ENCODE results near the gene HELZ. TPM values are rescaled to one million over a fixed set of nuclear protein-coding genes. Genes with fewer than 3 reads are reported as not detected.

The HELZ gene
- total RNA-seq, 1 experiment from 2014 or later, result 31.3 TPM

- ATAC-seq (no peak), DNase-seq (no peak)
- CTCF ChIA-PET, result no interaction called here
- Histone ChIP-seq H3K36me3 (ENCODE audit: low read depth, low read length) (no peaks in the 10 kb centered on the region), H2AFZ (ENCODE audit: low read length) (no peak overlapping the region), H3F3A (ENCODE audit: low read length, unreplicated experiment) (no peaks in the 10 kb centered on the region), H3K27ac (ENCODE audit: low read length) (no peak overlapping the region), H3K9me3 (ENCODE audit: low read length) (peaks cover 10% of the 10 kb centered on the region; the same call in 1 of the 2 replicates), H3K9ac (ENCODE audit: low read length) (no peak overlapping the region), H3K4me3 (ENCODE audit: low read length) (no peak overlapping the region), H3K79me2 (ENCODE audit: low read length) (no peaks in the 10 kb centered on the region), H3K27me3 (ENCODE audit: low read length) (no peaks in the 10 kb centered on the region), H3K4me2 (ENCODE audit: low read length) (no peak overlapping the region), H3K4me1 (ENCODE audit: insufficient read depth, low read length) (0 out of 2 replicates have a peak, but pooled peaks cover 7% of the 10 kb centered on the region), H4K20me1 (ENCODE audit: low read length) (no peaks in the 10 kb centered on the region), H3K9me2 (replicated peaks; ENCODE audit: low read length) (no peaks in the 10 kb centered on the region)
- no TSS peak for BruUV-seq (replicated peaks)
- no peak for TF ChIP-seq CTCF (conservative IDR thresholded peaks at IDR 0.05; ENCODE audit: low read depth, low read length)
- no peak for TF ChIP-seq EZH2phosphoT487 (IDR thresholded peaks at IDR 0.05; ENCODE audit: borderline replicate concordance, low read length)
- POLR2A ChIA-PET (ENCODE audit: unreplicated experiment), result no interaction called here
- intact Hi-C loops (cut with micrococcal nuclease), result no loop called here
Observed at GRCh38 chr17:67050066-67050465, 194.9 kb downstream of the HELZ start.

GRCh38 chr17:67049025-67049739 is 195.8 kb downstream of the HELZ start:
- ChIA-PET CTCF (interaction anchor here (0.6 kb wide), 2 partner anchors 13 to 334 kb away, joined by 3 to 4 read pairs; no protein-coding TSS in a partner anchor), POLR2A (ENCODE audit: unreplicated experiment) (no interaction called here)
- Histone ChIP-seq H3K27ac (ENCODE audit: low read length) (no peak overlapping the region), H3K9me3 (ENCODE audit: low read length) (peaks cover 10% of the 10 kb centered on the region; the same call in 1 of the 2 replicates), H3K36me3 (ENCODE audit: low read depth, low read length) (no peaks in the 10 kb centered on the region), H3K4me3 (ENCODE audit: low read length) (no peak overlapping the region), H3K79me2 (ENCODE audit: low read length) (no peaks in the 10 kb centered on the region), H3K4me2 (ENCODE audit: low read length) (no peak overlapping the region), H2AFZ (ENCODE audit: low read length) (no peak overlapping the region), H4K20me1 (ENCODE audit: low read length) (no peaks in the 10 kb centered on the region), H3K4me1 (ENCODE audit: insufficient read depth, low read length) (0 out of 2 replicates have a peak, but pooled peaks cover 7% of the 10 kb centered on the region), H3K9ac (ENCODE audit: low read length) (no peak overlapping the region), H3K27me3 (ENCODE audit: low read length) (no peaks in the 10 kb centered on the region), H3K9me2 (replicated peaks; ENCODE audit: low read length) (no peaks in the 10 kb centered on the region), H3F3A (ENCODE audit: low read length, unreplicated experiment) (no peaks in the 10 kb centered on the region)
- intact Hi-C loops (cut with micrococcal nuclease), result no loop called here
- BruUV-seq (replicated peaks), result no TSS peak
- DNase-seq, result no peak
- no peak for ATAC-seq
- TF ChIP-seq EZH2phosphoT487 (IDR thresholded peaks at IDR 0.05; ENCODE audit: borderline replicate concordance, low read length) (no peak), CTCF (conservative IDR thresholded peaks at IDR 0.05; ENCODE audit: low read depth, low read length) (no peak)

GRCh38 chr17:67047382-67047781 is 197.6 kb downstream of the HELZ start:
- ChIA-PET CTCF (no interaction called here), POLR2A (ENCODE audit: unreplicated experiment) (no interaction called here)
- TF ChIP-seq CTCF (conservative IDR thresholded peaks at IDR 0.05; ENCODE audit: low read depth, low read length) (no peak), EZH2 (IDR thresholded peaks at IDR 0.05; ENCODE audit: low read length, unreplicated experiment) (no peak), EZH2phosphoT487 (IDR thresholded peaks at IDR 0.05; ENCODE audit: borderline replicate concordance, low read length) (no peak)
- Histone ChIP-seq H3K4me1 (ENCODE audit: insufficient read depth, low read length) (0 out of 2 replicates have a peak, but pooled peaks cover 7% of the 10 kb centered on the region), H3K79me2 (ENCODE audit: low read length) (no peaks in the 10 kb centered on the region), H3K27me3 (ENCODE audit: low read length) (no peaks in the 10 kb centered on the region), H3F3A (ENCODE audit: low read length, unreplicated experiment) (no peaks in the 10 kb centered on the region), H3K9me3 (ENCODE audit: low read length) (peaks cover 10% of the 10 kb centered on the region; the same call in 1 of the 2 replicates), H3K4me3 (ENCODE audit: low read length) (no peak overlapping the region), H3K36me3 (ENCODE audit: low read depth, low read length) (no peaks in the 10 kb centered on the region), H3K9me2 (replicated peaks; ENCODE audit: low read length) (no peaks in the 10 kb centered on the region), H3K4me2 (ENCODE audit: low read length) (no peak overlapping the region), H2AFZ (ENCODE audit: low read length) (no peak overlapping the region), H3K27ac (ENCODE audit: low read length) (no peak overlapping the region), H4K20me1 (ENCODE audit: low read length) (no peaks in the 10 kb centered on the region), H3K9ac (ENCODE audit: low read length) (no peak overlapping the region)
- no TSS peak for BruUV-seq (replicated peaks)
- DNase-seq (no peak), ATAC-seq (no peak)
- intact Hi-C loops (cut with micrococcal nuclease), result no loop called here

All from PC-3 (cell line).